Adrenal gland (tissue), 12 donors: ENCODE results near the gene NCK1. TPM values are rescaled to one million over a fixed set of nuclear protein-coding genes. Genes with fewer than 3 reads are reported as not detected.

ENCODE experiments used
- DNase-seq, 7 donors: peaks; one replicate each; pipeline ENCODE4 v3.0.0-alpha.2; 2019 to 2020
- H3K27ac ChIP-seq, 5 donors: fragments of 200-600 bp; sonication (generic) in 4 of 5; 1 replicate in 3 of 5; 2 replicates in 2 of 5; pipeline versions ENCODE4 v1.5.1 to v1.8.0; 2016 to 2020; ENCODE audit warnings: mild to moderate bottlenecking in 1 of 5
- H3K27me3 ChIP-seq: fragments of 200-600 bp; 2 replicates; pipeline ENCODE4 v1.8.0; 2021
- H3K36me3 ChIP-seq, 2 donors: fragments of 200-600 bp; replicated peaks in 1 of 2; 1 replicate in 1 of 2; 2 replicates in 1 of 2; pipeline versions ENCODE4 v1.5.1 to v1.8.0; 2018 to 2022
- H3K4me1 ChIP-seq, 2 donors: fragments of 200-600 bp; replicated peaks in 1 of 2; 1 replicate in 1 of 2; 2 replicates in 1 of 2; pipeline versions ENCODE4 v1.5.1 to v1.8.0; 2018 to 2021
- H3K4me3 ChIP-seq, 4 donors: fragments of 200-600 bp; sonication (generic) in 3 of 4; one replicate each; pipeline ENCODE4 v1.5.1; 2016 to 2018
- H3K9me3 ChIP-seq, 3 donors: fragments of 200-600 bp; sonication (generic) in 1 of 3; replicated peaks in 1 of 3; 1 replicate in 2 of 3; 2 replicates in 1 of 3; pipeline versions ENCODE4 v1.5.1 to v1.8.0; 2016 to 2021
- CTCF ChIP-seq, 6 experiments: fragments of 450-650 bp in 4 of 6; fragments of 200-600 bp in 2 of 6; sonication (generic) in 1 of 6; IDR thresholded peaks; 1 replicate in 5 of 6; 2 replicates in 1 of 6; pipeline versions ENCODE4 v1.5.1 to v1.8.0; 2016 to 2021; ENCODE audit warnings: antibody characterized with exemption in 6 of 6, mild to moderate bottlenecking in 2 of 6, moderate library complexity in 1 of 6
- POLR2A ChIP-seq, 2 donors: fragments of 450-650 bp; IDR thresholded peaks; one replicate each; pipeline ENCODE4 v1.6.1; 2017; ENCODE audit warnings: antibody characterized with exemption in 2 of 2, mild to moderate bottlenecking in 2 of 2, moderate library complexity in 1 of 2
- WGBS, 4 donors: extraction: QIAGEN DNeasy Blood & Tissue Kit in 2 of 4; methylation state at CpG; one replicate each; pipeline versions ENCODE4 v1.1.5 to v1.1.7; 2013 to 2017; 5-methylcytosine and 5-hydroxymethylcytosine counted together
- intact Hi-C, 2 donors: fragments of 100-400 bp; cut with DNase I; formaldehyde crosslinking; loops; one replicate each; pipeline versions ENCODE4 v1.14.1 to v1.15.0; 2022 to 2023
- polyA plus RNA-seq, 3 donors: library from polyadenylated mRNA; stranded (reverse); fragments of 200-250 nt in 2 of 3; fragments of 350-450 nt in 1 of 3; fragmentation: Illumina TruSeq in 1 of 3; extraction: RNeasy Lipid Tissue Mini Kit (QIAGEN cat#74804) in 1 of 3; gene quantifications; one replicate each; pipeline ENCODE4 v1.2.3, GENCODE V29; 2013 to 2014
- total RNA-seq, 9 donors: library from RNA; depleted of rRNA in 4 of 9; stranded (reverse); fragments of >200 nt in 4 of 9; fragments of 120-200 nt in 1 of 9; fragmentation: NEBNext Ultra II Directional in 1 of 9; extraction: Animal tissue kit (Norgen Biotek cat#: 25700) in 1 of 9; gene quantifications; one replicate each; pipeline versions ENCODE4 v1.1.0 to v1.2.4, GENCODE V29; 2013 to 2023
- donor health status: healthy with polysubstance abuse.
- donor health status: Bipolar disorder and iron deficiency.
- donor health status: DM: yes; HTN: yes; CAD: no.
- donor health status: DM: no; HTN: no; CAD: no.
- donor health status: DM: no; HTN: no; CAD: no.
- donor health status: DM: yes; HTN: yes; CAD: no.

The NCK1 gene
- total and polyA plus RNA-seq, 12 donors: 6.0 to 59.2 (median 36.3) TPM

- WGBS, 4 donors: 80 to 93% (median 91%) methylated on average over 4 of the region's 4 CpGs
- no peak for DNase-seq
- TF ChIP-seq POLR2A (IDR thresholded peaks at IDR 0.05): no peak
- no peak for TF ChIP-seq CTCF (IDR thresholded peaks at IDR 0.05)
Measured at GRCh38 chr3:136954980-136955780, 93.2 kb downstream of the NCK1 start.

GRCh38 chr3:136955813-136956212, 93.8 kb downstream of the NCK1 start:
- H3K27me3 ChIP-seq: no peaks in the 10 kb centered on the region
- intact Hi-C loops: no loop called here
- H3K27ac ChIP-seq: no peak overlapping the region
- H3K9me3 ChIP-seq: no peaks in the 10 kb centered on the region
- WGBS, 4 donors: 67 to 80% (median 70%) methylated on average over 2 of the region's 2 CpGs
- H3K4me1 ChIP-seq: peaks cover 0 to 4% of the 10 kb centered on the region in 2 donors
- no peak for DNase-seq
- H3K4me3 ChIP-seq: no peak overlapping the region
- H3K36me3 ChIP-seq: no peaks in the 10 kb centered on the region
- TF ChIP-seq CTCF (IDR thresholded peaks at IDR 0.05): no peak
- no peak for TF ChIP-seq POLR2A (IDR thresholded peaks at IDR 0.05)

More at GRCh38 chr3:136954980-136955780, 93.2 kb downstream of the NCK1 start:
- intact Hi-C loops: no loop called here
- no peak overlapping the region for H3K4me3 ChIP-seq
- H3K27ac ChIP-seq: no peak overlapping the region
- no peaks in the 10 kb centered on the region for H3K9me3 ChIP-seq
- no peaks in the 10 kb centered on the region for H3K27me3 ChIP-seq
- peaks cover 0 to 7% of the 10 kb centered on the region in 2 donors for H3K4me1 ChIP-seq
- H3K36me3 ChIP-seq: no peaks in the 10 kb centered on the region

GRCh38 chr3:136956971-136957370, 95.0 kb downstream of the NCK1 start:
- intact Hi-C loops: no loop called here
- H3K4me1 ChIP-seq: peaks cover 0 to 4% of the 10 kb centered on the region in 2 donors
- H3K27ac ChIP-seq: no peak overlapping the region
- H3K9me3 ChIP-seq: no peaks in the 10 kb centered on the region
- no peaks in the 10 kb centered on the region for H3K27me3 ChIP-seq
- no peaks in the 10 kb centered on the region for H3K36me3 ChIP-seq
- WGBS, 4 donors: 94 to 99% (median 95%) methylated on average over 2 of the region's 2 CpGs
- H3K4me3 ChIP-seq: no peak overlapping the region
- TF ChIP-seq CTCF (IDR thresholded peaks at IDR 0.05): no peak
- TF ChIP-seq POLR2A (IDR thresholded peaks at IDR 0.05): no peak
- DNase-seq: no peak

GRCh38 chr3:136957751-136958288, 95.8 kb downstream of the NCK1 start, which contains the start of gene IL20RB:
Gene IL20RB (plus strand): TSS chr3:136957983. CDS start chr3:136958114, 131 bp downstream.
- Histone ChIP-seq H3K27me3 (no peaks in the 10 kb centered on the region), H3K4me3 (no peak within 1 kb of the TSS), H3K4me1 (no peaks in the 10 kb centered on the region), H3K36me3 (no peaks in the 10 kb centered on the region), H3K27ac (no peak within 1 kb of the TSS), H3K9me3 (no peaks in the 10 kb centered on the region)
- DNase-seq: no peak
- intact Hi-C loops: no loop called here
- TF ChIP-seq CTCF (IDR thresholded peaks at IDR 0.05): no peak
- TF ChIP-seq POLR2A (IDR thresholded peaks at IDR 0.05): no peak
- 90 to 98% (median 90%) methylated on average over 5 to 7 of the region's 7 CpGs for WGBS, 4 donors
